HepG2 (cell line): ENCODE data around the gene RASSF10. TPM values are rescaled to one million over a fixed set of nuclear protein-coding genes. Genes with fewer than 3 reads are reported as not detected.
A peak's percentile ranks its signal among the peaks of the same experiment; 100 is the strongest.

Experiments used
- ATAC-seq: fragments of 200-7000 bp; cut with Tn5 transposase; 3 replicates; pipeline ENCODE4 v1.9.1; 2020; ENCODE audit warnings: mild to moderate bottlenecking, moderate library complexity
- BruUV-seq: library from RNA; stranded (reverse); fragments of 400-500 nt; replicated peaks from 2 replicates; lab custom pipeline; 2021; lab: Mats Ljungman, UMichigan
- CTCF ChIA-PET: fragments of 300-600 bp; formaldehyde crosslinking; extraction: SDS; loops from one replicate; lab custom pipeline; 2021; ENCODE audit warnings: low total read pairs, inconsistent platforms, low intra/inter-chr PET ratio; lab: Yijun Ruan, JAX
- POLR2A ChIA-PET: fragments of 350-600 bp; sonication (Branson Sonifier 250); formaldehyde crosslinking; loops from one replicate; lab custom pipeline; 2020; ENCODE audit warnings: antibody characterized with exemption, inconsistent platforms; lab: Yijun Ruan, JAX
- DNase-seq: peaks from one replicate; pipeline ENCODE4 v3.0.0-alpha.2; 2015; ENCODE audit warnings: low spot score
- FAIRE-seq: peaks from 3 replicates; lab custom pipeline; 2011; peaks lifted over from hg19 to GRCh38; lab: Jason Lieb, UNC
- H2AFZ ChIP-seq: one replicate; pipeline ENCODE4 v1.6.1; 2011; ENCODE audit warnings: low read length, inconsistent platforms
- H3K27ac ChIP-seq: fragments of 300-600 bp; 3 replicates; pipeline ENCODE4 v1.8.0; 2011; ENCODE audit warnings: mixed run types, mild to moderate bottlenecking, mixed read lengths, low read length, inconsistent platforms; ENCODE audit not compliant: insufficient read depth; ENCODE audit errors: extremely low read length
- H3K27me3 ChIP-seq, 2 experiments: fragments of 200-600 bp in 1 of 2; 2 replicates in 1 of 2; 3 replicates in 1 of 2; pipeline versions ENCODE4 v1.6.0 to v1.8.0; 2011; ENCODE audit warnings: low read length in 2 of 2, mild to moderate bottlenecking in 2 of 2, moderate library complexity in 2 of 2, inconsistent platforms in 1 of 2; ENCODE audit not compliant: insufficient read depth in 2 of 2, control insufficient read depth in 1 of 2
- H3K36me3 ChIP-seq, 2 experiments: fragments of 200-600 bp in 1 of 2; replicated peaks in 1 of 2; 2 replicates in 1 of 2; 3 replicates in 1 of 2; pipeline versions ENCODE4 v1.5.1 to v1.8.0; 2011; ENCODE audit warnings: low read length in 2 of 2, inconsistent platforms in 1 of 2; ENCODE audit not compliant: insufficient read depth in 2 of 2, control insufficient read depth in 1 of 2
- H3K4me1 ChIP-seq: 2 replicates; pipeline ENCODE4 v1.5.1; 2012; ENCODE audit warnings: low read length, inconsistent platforms; ENCODE audit not compliant: insufficient read depth
- H3K4me2 ChIP-seq: 2 replicates; pipeline ENCODE4 v1.6.0; 2011; ENCODE audit warnings: low read depth, low read length, inconsistent platforms
- H3K4me3 ChIP-seq, 3 experiments: fragments of 200-600 bp in 1 of 3; sonication (generic), shearing (Covaris generic) in 1 of 3; replicated peaks in 1 of 3; 2 replicates each; pipeline ENCODE4 v1.5.1; 2011 to 2016; ENCODE audit warnings: low read length in 3 of 3, inconsistent platforms in 2 of 3, low read depth in 2 of 3, mild to moderate bottlenecking in 2 of 3, control low read depth in 1 of 3, mixed read lengths in 1 of 3; ENCODE audit not compliant: insufficient read depth in 1 of 3
- H3K79me2 ChIP-seq: one replicate; pipeline ENCODE4 v1.6.1; 2011; ENCODE audit warnings: low read length, inconsistent platforms; ENCODE audit not compliant: insufficient read depth
- H3K9ac ChIP-seq: 2 replicates; pipeline ENCODE4 v1.6.0; 2011; ENCODE audit warnings: mild to moderate bottlenecking, low read depth, low read length, inconsistent platforms; ENCODE audit not compliant: insufficient read depth
- H3K9me3 ChIP-seq: 2 replicates; pipeline ENCODE4 v1.5.1; 2012; ENCODE audit warnings: mild to moderate bottlenecking, low read length
- H4K20me1 ChIP-seq: 2 replicates; pipeline ENCODE4 v1.6.0; 2011; ENCODE audit warnings: inconsistent platforms, mild to moderate bottlenecking, low read length, moderate library complexity; ENCODE audit not compliant: insufficient read depth
- ATM ChIP-seq: fragments of 450-650 bp; IDR thresholded peaks from 2 replicates; pipeline ENCODE4 v1.7.1; 2017; ENCODE audit warnings: mild to moderate bottlenecking, borderline replicate concordance
- BORCS8-MEF2B ChIP-seq: sonication (generic); formaldehyde crosslinking; IDR thresholded peaks from 2 replicates; pipeline ENCODE4 v1.8.0; 2022; ENCODE audit warnings: mild to moderate bottlenecking, missing genetic modification reagents
- FOXO1 ChIP-seq: sonication (generic); formaldehyde crosslinking; IDR thresholded peaks from 2 replicates; pipeline ENCODE4 v1.4.0; 2020; ENCODE audit warnings: missing genetic modification reagents
- HOXA9 ChIP-seq: sonication (generic); formaldehyde crosslinking; IDR thresholded peaks from 2 replicates; pipeline ENCODE4 v1.8.1; 2022; ENCODE audit warnings: missing genetic modification reagents, mild to moderate bottlenecking, moderate library complexity, borderline replicate concordance
- MEIS2 ChIP-seq: sonication (generic); formaldehyde crosslinking; IDR thresholded peaks from 2 replicates; pipeline ENCODE4 v1.9.0; 2021; ENCODE audit warnings: mild to moderate bottlenecking, missing genetic modification reagents
- NPAS2 ChIP-seq: sonication (generic); formaldehyde crosslinking; IDR thresholded peaks from 2 replicates; pipeline ENCODE4 v1.8.0; 2022; ENCODE audit warnings: mild to moderate bottlenecking, missing genetic modification reagents, borderline replicate concordance
- PHB2 ChIP-seq: fragments of 450-650 bp; IDR thresholded peaks from 2 replicates; pipeline ENCODE4 v1.6.1; 2018; ENCODE audit not compliant: partially characterized antibody
- RBM22 ChIP-seq: fragments of 200-400 bp; formaldehyde crosslinking; optimal IDR thresholded peaks from 2 replicates; pipeline ENCODE3; 2017; ENCODE audit warnings: mild to moderate bottlenecking, low read length, moderate library complexity
- RXRA ChIP-seq: sonication (generic); formaldehyde crosslinking; IDR thresholded peaks from 2 replicates; pipeline ENCODE4 v1.5.1; 2020; ENCODE audit warnings: missing genetic modification reagents
- ZFX ChIP-seq: sonication (generic); formaldehyde crosslinking; IDR thresholded peaks from 2 replicates; pipeline ENCODE4 v1.4.0; 2020; ENCODE audit warnings: mild to moderate bottlenecking, low read depth, missing genetic modification reagents, moderate library complexity
- ZMYM3 ChIP-seq: sonication (generic); formaldehyde crosslinking; IDR thresholded peaks from 2 replicates; pipeline ENCODE4 v1.5.1; 2020; ENCODE audit warnings: mild to moderate bottlenecking, missing genetic modification reagents
- ZNF232 ChIP-seq: sonication (generic); formaldehyde crosslinking; IDR thresholded peaks from 2 replicates; pipeline ENCODE4 v1.4.0; 2020; ENCODE audit warnings: missing genetic modification reagents, borderline replicate concordance
- ZNF235 ChIP-seq: sonication (generic); formaldehyde crosslinking; IDR thresholded peaks from 2 replicates; pipeline ENCODE4 v1.8.1; 2023; ENCODE audit warnings: mild to moderate bottlenecking, missing genetic modification reagents, borderline replicate concordance
- ZNF337 ChIP-seq: sonication (generic); formaldehyde crosslinking; IDR thresholded peaks from 2 replicates; pipeline ENCODE4 v1.5.1; 2020; ENCODE audit warnings: missing genetic modification reagents, low read depth, mild to moderate bottlenecking, borderline replicate concordance
- ZNF44 ChIP-seq: sonication (generic); formaldehyde crosslinking; IDR thresholded peaks from 2 replicates; pipeline ENCODE4 v1.5.1; 2020; ENCODE audit warnings: mild to moderate bottlenecking, missing genetic modification reagents
- WGBS: methylation state at CpG from one replicate; pipeline ENCODE4 v1.1.6; 2017; ENCODE audit warnings: low lambda C conversion rate; 5-methylcytosine and 5-hydroxymethylcytosine counted together
- in situ Hi-C: cut with HindIII; loops from 2 replicates; pipeline ENCODE4 v1.10.0; 2017; ENCODE audit warnings: low pct_unique_long_range_greater_than_20kb; ENCODE audit not compliant: extremely low pct_ligation_motif_present
- intact Hi-C: fragments of 100-400 bp; cut with micrococcal nuclease; formaldehyde crosslinking; loops from one replicate; pipeline ENCODE4 v1.10.0; 2022; ENCODE audit not compliant: unreplicated experiment
- polyA plus RNA-seq, 8 experiments: library from polyadenylated mRNA; depleted of rRNA in 3 of 8; stranded (reverse) in 7 of 8; unstranded in 1 of 8; fragments of >200 nt; fragmentation: Illumina TruSeq in 4 of 8; extraction: Trizol in 4 of 8; gene quantifications; 2 replicates each; pipeline versions ENCODE4 v1.2.1 to v1.2.3, GENCODE V29; 2011 to 2016; ENCODE audit warnings: low read depth in 4 of 8, missing spikeins in 1 of 8, mixed read lengths in 1 of 8; ENCODE audit not compliant: insufficient read depth in 1 of 8
- total RNA-seq, 5 experiments: library from RNA; depleted of rRNA; stranded (reverse); fragments of >200 nt; fragmentation: Illumina TruSeq; extraction: Trizol; gene quantifications; 2 replicates each; pipeline ENCODE4 v1.2.3, GENCODE V29; 2016; ENCODE audit warnings: low read depth in 1 of 5
- TF ChIP-seq, protein P1 (sequence below): IDR thresholded peaks from 2 replicates; pipeline ENCODE4 v1.6.1; 2016; ENCODE audit warnings: control low read depth
- TF ChIP-seq, protein P2 (sequence below): sonication (generic); formaldehyde crosslinking; IDR thresholded peaks from 2 replicates; pipeline ENCODE4 v1.4.0; 2020; ENCODE audit warnings: mild to moderate bottlenecking, low read depth, missing genetic modification reagents
- TF ChIP-seq, protein P3 (sequence below): sonication (generic); formaldehyde crosslinking; IDR thresholded peaks from 2 replicates; pipeline ENCODE4 v1.4.0; 2020; ENCODE audit warnings: missing genetic modification reagents; ENCODE audit errors: not compliant biosample characterization
- TF ChIP-seq, protein P4 (sequence below): sonication (generic); formaldehyde crosslinking; conservative IDR thresholded peaks from 2 replicates; pipeline ENCODE4 v1.4.0; 2020; ENCODE audit warnings: missing genetic modification reagents
- TF ChIP-seq, protein P5 (sequence below): sonication (generic); formaldehyde crosslinking; IDR thresholded peaks from 2 replicates; pipeline ENCODE4 v1.5.1; 2020; ENCODE audit warnings: mild to moderate bottlenecking, moderate library complexity, missing genetic modification reagents

Gene RASSF10
- total and polyA plus RNA-seq, 2 of the 13 experiments (the other 11 are each of a cell fraction or from before 2014, with no cell fraction given): not detected

DNA sequence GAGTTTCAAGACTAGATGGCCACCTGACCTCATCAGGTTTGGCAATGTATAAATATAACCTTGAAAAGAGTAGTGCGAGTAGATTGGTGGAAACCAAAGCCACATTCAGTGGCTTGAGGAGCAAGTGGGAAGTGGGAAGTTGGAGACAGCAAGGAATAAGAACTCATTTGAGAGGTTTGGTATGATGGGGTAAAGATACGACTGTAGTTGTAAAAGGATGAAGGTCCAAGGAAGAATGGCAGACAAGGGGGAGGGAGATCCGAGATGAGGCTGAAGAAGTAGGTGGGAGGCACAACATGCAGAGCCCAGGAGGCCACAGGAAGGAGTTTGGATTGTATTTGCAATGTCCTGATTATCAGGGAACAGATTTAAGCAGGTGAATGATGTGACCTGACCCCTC is 20.8 kb downstream of the RASSF10 start (continued):
- no peak for TF ChIP-seq MEIS2 (CRISPR knock-in tag)
- no peak for TF ChIP-seq FOXO1 (CRISPR knock-in tag)
- TF ChIP-seq PHB2: no peak
- TF ChIP-seq, protein P1, sequence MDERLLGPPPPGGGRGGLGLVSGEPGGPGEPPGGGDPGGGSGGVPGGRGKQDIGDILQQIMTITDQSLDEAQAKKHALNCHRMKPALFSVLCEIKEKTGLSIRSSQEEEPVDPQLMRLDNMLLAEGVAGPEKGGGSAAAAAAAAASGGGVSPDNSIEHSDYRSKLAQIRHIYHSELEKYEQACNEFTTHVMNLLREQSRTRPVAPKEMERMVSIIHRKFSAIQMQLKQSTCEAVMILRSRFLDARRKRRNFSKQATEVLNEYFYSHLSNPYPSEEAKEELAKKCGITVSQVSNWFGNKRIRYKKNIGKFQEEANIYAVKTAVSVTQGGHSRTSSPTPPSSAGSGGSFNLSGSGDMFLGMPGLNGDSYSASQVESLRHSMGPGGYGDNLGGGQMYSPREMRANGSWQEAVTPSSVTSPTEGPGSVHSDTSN: no peak
- TF ChIP-seq, all 625 proteins: peak for 0

DNA sequence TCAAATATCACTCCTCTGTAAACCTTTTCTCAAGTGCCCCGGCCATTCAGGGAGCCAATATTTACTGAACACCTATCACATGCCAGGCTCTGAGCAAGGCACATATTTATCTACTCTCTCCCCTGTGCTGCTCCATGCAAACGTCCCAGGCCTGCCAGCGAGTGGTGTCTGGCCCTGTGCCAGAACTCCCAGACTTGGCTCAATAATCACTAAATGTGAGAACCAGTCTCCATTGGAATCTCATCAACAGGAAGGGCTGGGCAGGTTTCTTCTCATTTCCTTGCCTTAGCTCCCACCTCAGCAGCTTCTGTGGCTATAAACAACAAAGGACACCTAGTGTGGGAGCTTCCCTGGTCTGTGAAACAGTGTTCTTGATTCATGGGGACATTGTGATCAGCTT is 21.7 kb downstream of the RASSF10 start:
- ATAC-seq (peak; percentile 31; the same call in 1 of the 3 replicates), DNase-seq (peak; percentile 14), FAIRE-seq (no peak)
- H2AFZ ChIP-seq: no peak overlapping the region
- H3K9ac ChIP-seq: no peak overlapping the region
- in situ Hi-C loops: no loop called here
- H3K4me1 ChIP-seq: peaks cover 16% of the 10 kb centered on the region
- no peak overlapping the region for H3K27ac ChIP-seq
- H3K36me3 ChIP-seq: no peaks in the 10 kb centered on the region
- H3K79me2 ChIP-seq: no peaks in the 10 kb centered on the region
- H3K9me3 ChIP-seq: no peaks in the 10 kb centered on the region
- intact Hi-C loops: no loop called here
- no TSS peak for BruUV-seq
- ChIA-PET POLR2A (no interaction called here), CTCF (no interaction called here)
- peaks cover 0 to 27% of the 10 kb centered on the region in 2 experiments; a peak in 4 of 5 replicates for H3K27me3 ChIP-seq
- H4K20me1 ChIP-seq: no peaks in the 10 kb centered on the region
- no peak overlapping the region for H3K4me3 ChIP-seq
- H3K4me2 ChIP-seq: no peak overlapping the region
- 0% methylated on average over 2 of the region's 3 CpGs for WGBS
- TF ChIP-seq ZNF235 (CRISPR knock-in tag) (no peak), ZMYM3 (CRISPR knock-in tag) (no peak), ZNF337 (CRISPR knock-in tag) (no peak), BORCS8-MEF2B (CRISPR knock-in tag) (no peak), HOXA9 (CRISPR knock-in tag) (no peak), ATM (no peak), RBM22 (no peak), ZNF232 (CRISPR knock-in tag) (no peak), ZNF44 (CRISPR knock-in tag) (no peak), NPAS2 (CRISPR knock-in tag) (no peak), ZFX (CRISPR knock-in tag) (no peak), RXRA (CRISPR knock-in tag) (no peak)
- TF ChIP-seq, protein P2, sequence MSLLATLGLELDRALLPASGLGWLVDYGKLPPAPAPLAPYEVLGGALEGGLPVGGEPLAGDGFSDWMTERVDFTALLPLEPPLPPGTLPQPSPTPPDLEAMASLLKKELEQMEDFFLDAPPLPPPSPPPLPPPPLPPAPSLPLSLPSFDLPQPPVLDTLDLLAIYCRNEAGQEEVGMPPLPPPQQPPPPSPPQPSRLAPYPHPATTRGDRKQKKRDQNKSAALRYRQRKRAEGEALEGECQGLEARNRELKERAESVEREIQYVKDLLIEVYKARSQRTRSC (CRISPR knock-in tag): no peak
- TF ChIP-seq, protein P3, sequence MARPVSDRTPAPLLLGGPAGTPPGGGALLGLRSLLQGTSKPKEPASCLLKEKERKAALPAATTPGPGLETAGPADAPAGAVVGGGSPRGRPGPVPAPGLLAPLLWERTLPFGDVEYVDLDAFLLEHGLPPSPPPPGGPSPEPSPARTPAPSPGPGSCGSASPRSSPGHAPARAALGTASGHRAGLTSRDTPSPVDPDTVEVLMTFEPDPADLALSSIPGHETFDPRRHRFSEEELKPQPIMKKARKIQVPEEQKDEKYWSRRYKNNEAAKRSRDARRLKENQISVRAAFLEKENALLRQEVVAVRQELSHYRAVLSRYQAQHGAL (CRISPR knock-in tag): no peak
- TF ChIP-seq, protein P4, sequence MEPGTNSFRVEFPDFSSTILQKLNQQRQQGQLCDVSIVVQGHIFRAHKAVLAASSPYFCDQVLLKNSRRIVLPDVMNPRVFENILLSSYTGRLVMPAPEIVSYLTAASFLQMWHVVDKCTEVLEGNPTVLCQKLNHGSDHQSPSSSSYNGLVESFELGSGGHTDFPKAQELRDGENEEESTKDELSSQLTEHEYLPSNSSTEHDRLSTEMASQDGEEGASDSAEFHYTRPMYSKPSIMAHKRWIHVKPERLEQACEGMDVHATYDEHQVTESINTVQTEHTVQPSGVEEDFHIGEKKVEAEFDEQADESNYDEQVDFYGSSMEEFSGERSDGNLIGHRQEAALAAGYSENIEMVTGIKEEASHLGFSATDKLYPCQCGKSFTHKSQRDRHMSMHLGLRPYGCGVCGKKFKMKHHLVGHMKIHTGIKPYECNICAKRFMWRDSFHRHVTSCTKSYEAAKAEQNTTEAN: no peak
- TF ChIP-seq, protein P5, sequence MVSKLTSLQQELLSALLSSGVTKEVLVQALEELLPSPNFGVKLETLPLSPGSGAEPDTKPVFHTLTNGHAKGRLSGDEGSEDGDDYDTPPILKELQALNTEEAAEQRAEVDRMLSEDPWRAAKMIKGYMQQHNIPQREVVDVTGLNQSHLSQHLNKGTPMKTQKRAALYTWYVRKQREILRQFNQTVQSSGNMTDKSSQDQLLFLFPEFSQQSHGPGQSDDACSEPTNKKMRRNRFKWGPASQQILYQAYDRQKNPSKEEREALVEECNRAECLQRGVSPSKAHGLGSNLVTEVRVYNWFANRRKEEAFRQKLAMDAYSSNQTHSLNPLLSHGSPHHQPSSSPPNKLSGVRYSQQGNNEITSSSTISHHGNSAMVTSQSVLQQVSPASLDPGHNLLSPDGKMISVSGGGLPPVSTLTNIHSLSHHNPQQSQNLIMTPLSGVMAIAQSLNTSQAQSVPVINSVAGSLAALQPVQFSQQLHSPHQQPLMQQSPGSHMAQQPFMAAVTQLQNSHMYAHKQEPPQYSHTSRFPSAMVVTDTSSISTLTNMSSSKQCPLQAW (CRISPR knock-in tag): no peak
